OCI-M2 (cell line): ENCODE data around the gene KIF21A.

Experiments used
- DNase-seq: peaks from one replicate; lab custom pipeline; 2025; ENCODE audit not compliant: unreplicated experiment; lab: John Stamatoyannopoulos, UW

KIF21A gene

GRCh38 chr12:39278426-39278825, 164.5 kb downstream of the KIF21A start:
- DNase-seq = no peak

DNA sequence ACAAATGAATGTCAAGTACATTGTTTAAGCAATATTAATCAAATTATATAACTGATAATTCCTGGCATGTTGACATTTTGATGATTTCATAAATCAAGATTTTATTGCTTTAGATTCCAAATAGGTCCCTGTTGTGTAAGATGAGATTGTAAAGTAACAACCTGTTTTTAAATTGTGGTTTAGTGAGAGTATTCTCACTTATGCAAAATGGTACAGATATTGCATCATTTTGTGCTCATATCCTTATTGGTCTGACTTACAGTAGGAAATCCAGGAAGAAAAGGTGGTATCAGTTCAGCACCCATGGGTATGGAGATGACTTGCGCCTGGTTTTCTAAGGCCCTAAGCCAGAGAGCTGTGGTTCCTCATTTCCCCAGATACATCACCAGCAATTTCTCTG, 165.5 kb downstream of the KIF21A start:
- DNase-seq = no peak

- DNase-seq = no peak
These were observed 167.1 kb downstream of the KIF21A start for GRCh38 chr12:39275846-39276245.

DNA sequence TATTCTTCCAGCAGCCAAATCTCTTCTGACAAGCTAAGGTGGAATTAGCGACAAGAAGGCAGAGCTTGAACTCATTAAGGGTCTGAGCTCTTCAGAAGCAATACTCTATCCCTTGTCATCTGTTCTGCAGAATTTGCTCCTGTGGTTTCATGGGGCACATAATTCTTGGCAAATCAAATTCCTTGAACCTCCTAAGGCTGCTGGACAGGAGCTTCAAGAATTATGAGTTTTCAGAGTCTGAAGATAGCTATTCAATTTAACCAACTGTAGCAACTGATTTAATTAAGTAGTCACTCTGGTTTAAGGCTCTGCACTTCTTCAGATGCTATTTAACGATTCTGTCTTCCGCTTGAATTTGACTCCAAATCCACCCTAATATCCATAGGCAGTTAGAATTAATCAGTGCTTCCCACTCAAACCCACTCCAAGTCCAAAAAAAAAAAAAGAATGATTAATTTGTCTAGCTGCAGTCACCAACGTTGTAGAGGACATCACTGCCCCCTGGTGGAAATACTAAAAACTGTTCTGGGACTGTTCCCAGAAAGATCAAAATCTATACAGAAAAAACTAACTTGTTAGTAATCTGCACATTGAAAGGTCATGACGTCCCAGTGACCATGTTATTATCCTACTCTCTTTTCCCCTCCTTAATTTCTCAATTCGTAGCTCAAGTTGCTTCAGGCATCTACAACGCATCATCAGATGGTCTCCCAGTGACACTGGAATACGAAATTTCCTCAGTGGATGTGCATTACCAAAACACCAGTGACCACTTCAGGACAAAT, 169.9 kb downstream of the KIF21A start:
- DNase-seq = no peak

- DNase-seq = no peak
These were observed 173.4 kb downstream of the KIF21A start for GRCh38 chr12:39269492-39269891.

DNA sequence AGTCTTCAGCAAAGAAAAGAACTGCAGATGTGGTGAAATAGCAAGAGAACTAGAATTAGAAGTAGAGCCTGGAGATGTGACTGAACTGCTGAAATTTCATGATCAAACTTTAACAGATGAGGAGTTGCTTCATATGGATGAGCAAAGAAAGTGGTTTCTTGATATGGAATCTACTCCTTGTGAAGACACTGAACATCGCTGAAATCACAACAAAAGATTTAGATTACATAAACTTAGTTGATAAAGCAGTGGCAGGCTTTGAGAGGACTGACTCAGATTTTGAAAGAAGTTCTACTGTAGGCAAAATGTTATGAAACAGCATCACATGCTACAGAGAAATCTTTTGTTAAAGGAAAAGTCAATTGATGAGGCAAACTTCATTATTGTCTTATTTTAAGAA, 175.0 kb downstream of the KIF21A start:
- no peak for DNase-seq

GRCh38 chr12:39252628-39253027, 190.3 kb downstream of the KIF21A start:
- no peak for DNase-seq
